Breast epithelium (tissue), 4 donors: ENCODE measurements around the gene NXPH4. TPM values are rescaled to one million over a fixed set of nuclear protein-coding genes. Genes with fewer than 3 reads are reported as not detected.

Source experiments
- DNase-seq, 2 donors: peaks; one replicate each; pipeline ENCODE4 v3.0.0-alpha.2; 2019; ENCODE audit warnings: low spot score in 2 of 2
- H3K27ac ChIP-seq, 2 donors: fragments of 200-600 bp; sonication (generic) in 1 of 2; one replicate each; pipeline ENCODE4 v1.5.1; 2016 to 2019; ENCODE audit warnings: mild to moderate bottlenecking in 1 of 2
- H3K27me3 ChIP-seq, 2 donors: fragments of 200-600 bp; sonication (generic) in 1 of 2; one replicate each; pipeline versions ENCODE4 v1.5.1 to v1.6.0; 2017 to 2019; ENCODE audit warnings: control low read depth in 1 of 2, mild to moderate bottlenecking in 1 of 2
- H3K36me3 ChIP-seq: fragments of 200-600 bp; one replicate; pipeline ENCODE4 v1.5.1; 2019
- H3K4me1 ChIP-seq, 2 donors: fragments of 200-600 bp; sonication (generic); one replicate each; pipeline ENCODE4 v1.5.1; 2016 to 2019; ENCODE audit warnings: control low read depth in 1 of 2
- H3K4me3 ChIP-seq, 3 donors: fragments of 200-600 bp; sonication (generic); 1 replicate in 2 of 3; 2 replicates in 1 of 3; pipeline ENCODE4 v1.5.1; 2016 to 2019; ENCODE audit warnings: mild to moderate bottlenecking in 3 of 3, moderate library complexity in 2 of 3
- H3K9me3 ChIP-seq, 2 donors: fragments of 200-600 bp; sonication (generic) in 1 of 2; one replicate each; pipeline ENCODE4 v1.5.1; 2016 to 2019; ENCODE audit warnings: control low read depth in 1 of 2
- CTCF ChIP-seq, 3 donors: fragments of 450-650 bp; IDR thresholded peaks; one replicate each; pipeline ENCODE4 v1.5.1; 2016 to 2017; ENCODE audit warnings: antibody characterized with exemption in 3 of 3, mild to moderate bottlenecking in 3 of 3, moderate library complexity in 3 of 3
- POLR2A ChIP-seq: fragments of 450-650 bp; IDR thresholded peaks from one replicate; pipeline ENCODE4 v1.6.1; 2016; ENCODE audit warnings: antibody characterized with exemption, mild to moderate bottlenecking, moderate library complexity
- POLR2AphosphoS5 ChIP-seq, 3 donors: sonication (generic); formaldehyde crosslinking; IDR thresholded peaks; one replicate each; pipeline ENCODE4 v1.6.1; 2017; ENCODE audit warnings: antibody characterized with exemption in 3 of 3
- intact Hi-C: fragments of 100-400 bp; cut with DNase I; formaldehyde crosslinking; loops from one replicate; pipeline ENCODE4 v1.15.1; 2023; ENCODE audit warnings: low total_unique reads
- total RNA-seq, 3 donors: library from RNA; depleted of rRNA; stranded (reverse); fragments of >200 nt; gene quantifications; one replicate each; pipeline ENCODE4 v1.1.0, GENCODE V29; 2016

NXPH4 gene
- total RNA-seq, 3 donors from 2014 or later: 0.33 TPM; not detected in 2

GRCh38 chr12:57240066-57240921, 23.7 kb downstream of the NXPH4 start:
- intact Hi-C loops: loop anchor here (10.0 kb wide), 1 partner anchor 1115 kb away; no protein-coding TSS in a partner anchor
- peaks cover 19 to 22% of the 10 kb centered on the region in 2 donors for H3K4me1 ChIP-seq
- H3K4me3 ChIP-seq: peak overlapping the region; percentile 40 to 75 (median 55)
- no peaks in the 10 kb centered on the region for H3K9me3 ChIP-seq
- peaks cover 3 to 38% of the 10 kb centered on the region in 2 donors for H3K27me3 ChIP-seq
- H3K36me3 ChIP-seq: no peaks in the 10 kb centered on the region
- no peak for TF ChIP-seq CTCF (IDR thresholded peaks at IDR 0.05)
- peak in 1 of 3 donors; percentile 15 for TF ChIP-seq POLR2AphosphoS5 (IDR thresholded peaks at IDR 0.05)
- no peak for TF ChIP-seq POLR2A
- H3K27ac ChIP-seq: no peak overlapping the region
- peak in 1 of 2 donors; percentile 48 for DNase-seq

- Histone ChIP-seq H3K4me1 (peaks cover 19 to 22% of the 10 kb centered on the region in 2 donors), H3K4me3 (peak overlapping the region; percentile 40 to 75 (median 55)), H3K27ac (no peak overlapping the region), H3K36me3 (no peaks in the 10 kb centered on the region), H3K9me3 (no peaks in the 10 kb centered on the region), H3K27me3 (peaks cover 3 to 37% of the 10 kb centered on the region in 2 donors)
- DNase-seq: no peak
- intact Hi-C loops: loop anchor here (10.0 kb wide), 1 partner anchor 1114 kb away; no protein-coding TSS in a partner anchor
- TF ChIP-seq POLR2A: no peak
- TF ChIP-seq POLR2AphosphoS5 (IDR thresholded peaks at IDR 0.05): no peak
- no peak for TF ChIP-seq CTCF (IDR thresholded peaks at IDR 0.05)
Observed at GRCh38 chr12:57240926-57241401, 24.4 kb downstream of the NXPH4 start.

- no peaks in the 10 kb centered on the region for H3K36me3 ChIP-seq
- DNase-seq: no peak
- peak overlapping the region in 2 of 3 donors; percentile 52 to 67 for H3K4me3 ChIP-seq
- H3K27ac ChIP-seq: no peak overlapping the region
- no peaks in the 10 kb centered on the region for H3K9me3 ChIP-seq
- peaks cover 3 to 35% of the 10 kb centered on the region in 2 donors for H3K27me3 ChIP-seq
- no peak for TF ChIP-seq CTCF (IDR thresholded peaks at IDR 0.05)
- no peak for TF ChIP-seq POLR2AphosphoS5 (IDR thresholded peaks at IDR 0.05)
- no peak for TF ChIP-seq POLR2A
- intact Hi-C loops: loop anchor here (10.0 kb wide), 1 partner anchor 1113 kb away; no protein-coding TSS in a partner anchor
- H3K4me1 ChIP-seq: peaks cover 19 to 22% of the 10 kb centered on the region in 2 donors
Observed at GRCh38 chr12:57241402-57242310, 25.1 kb downstream of the NXPH4 start.

- no peaks in the 10 kb centered on the region for H3K36me3 ChIP-seq
- peaks cover 3 to 35% of the 10 kb centered on the region in 2 donors for H3K27me3 ChIP-seq
- intact Hi-C loops: loop anchor here (10.0 kb wide), 1 partner anchor 1112 kb away; no protein-coding TSS in a partner anchor
- peak overlapping the region in 1 of 2 donors; percentile 32 for H3K27ac ChIP-seq
- H3K4me3 ChIP-seq: peak overlapping the region in 2 of 3 donors; percentile 52 to 67
- peaks cover 19 to 22% of the 10 kb centered on the region in 2 donors for H3K4me1 ChIP-seq
- TF ChIP-seq CTCF (IDR thresholded peaks at IDR 0.05): no peak
- TF ChIP-seq POLR2AphosphoS5 (IDR thresholded peaks at IDR 0.05): no peak
- TF ChIP-seq POLR2A: no peak
- H3K9me3 ChIP-seq: no peaks in the 10 kb centered on the region
- DNase-seq: peak in 1 of 2 donors; percentile 60
Observed at GRCh38 chr12:57242329-57242690, 25.7 kb downstream of the NXPH4 start.
